ENCODE measurements around the gene HHLA2. TPM values are rescaled to one million over a fixed set of nuclear protein-coding genes. Genes with fewer than 3 reads are reported as not detected.

The HHLA2 gene
- total and polyA plus RNA-seq, 9 donors, result 0.12 to 1.1 (median 0.24) TPM; not detected in 5

- H3K9me3 ChIP-seq, result no peaks in the 10 kb centered on the region
- H3K27me3 ChIP-seq, result no peaks in the 10 kb centered on the region
- H3K4me1 ChIP-seq (ENCODE audit: insufficient read depth), result no peaks in the 10 kb centered on the region
- no peak overlapping the region for H3K4me3 ChIP-seq
- no peak overlapping the region for H3K27ac ChIP-seq
- 94 to 100% (median 100%) methylated on average over 1 of the region's 1 CpG for WGBS, 3 donors
- DNase-seq, result no peak
- no peaks in the 10 kb centered on the region for H3K36me3 ChIP-seq
- TF ChIP-seq CTCF (IDR thresholded peaks at IDR 0.05) (no peak), POLR2A (IDR thresholded peaks at IDR 0.05) (no peak), EP300 (IDR thresholded peaks at IDR 0.05) (no peak)
- intact Hi-C loops (cut with DNase I), result no loop called here
These were observed 90.7 kb downstream of the HHLA2 start for GRCh38 chr3:108387063-108387462.

DNA sequence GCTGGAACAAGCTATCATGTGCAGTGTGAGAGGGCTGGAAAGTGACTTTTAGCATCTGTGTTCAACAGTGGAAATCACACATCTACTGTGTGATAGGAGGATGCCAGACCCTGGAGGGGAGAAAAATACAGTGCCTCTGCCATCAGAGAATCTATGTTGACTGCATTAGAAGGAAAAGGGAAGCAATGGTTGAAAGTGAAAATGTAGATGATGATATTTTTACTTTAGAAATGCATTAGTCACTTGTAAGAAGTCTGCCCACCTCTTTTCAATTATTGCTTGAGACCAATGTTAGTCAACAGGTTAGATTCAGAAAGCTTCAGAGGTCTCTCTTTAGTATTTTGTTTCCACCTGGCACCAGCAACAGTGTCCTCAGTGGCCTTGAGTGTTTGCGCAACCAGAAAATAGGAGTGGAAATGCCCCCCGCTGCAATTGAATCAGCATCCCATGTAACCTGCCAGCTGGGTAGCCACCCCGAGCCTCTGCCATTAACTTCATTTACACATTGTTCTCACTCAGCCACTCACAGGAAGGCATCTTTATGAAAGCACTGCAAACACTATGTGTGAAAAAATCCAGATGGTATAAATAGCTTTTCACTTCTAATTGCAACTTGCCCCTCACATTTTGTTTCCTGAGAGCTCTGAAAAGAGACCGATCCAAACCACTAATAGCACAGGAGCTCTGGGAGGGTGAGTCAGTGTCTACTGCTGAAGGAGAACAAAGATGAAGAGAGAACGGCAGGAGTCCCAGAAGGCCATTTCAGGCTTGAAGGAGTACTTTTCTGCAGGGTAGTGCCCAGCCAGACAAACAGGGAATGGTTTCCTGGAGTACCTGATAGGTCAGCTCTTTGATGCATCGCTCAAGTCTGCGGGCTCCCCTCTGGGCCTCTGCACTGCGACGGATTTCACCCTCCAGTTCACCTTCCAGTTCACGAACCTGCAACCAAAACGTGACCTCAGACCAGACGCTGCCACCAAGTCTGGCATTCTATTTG, 92.1 kb downstream of the HHLA2 start:
- no peaks in the 10 kb centered on the region for H3K4me1 ChIP-seq (ENCODE audit: insufficient read depth)
- H3K9me3 ChIP-seq, result no peaks in the 10 kb centered on the region
- H3K4me3 ChIP-seq, result no peak overlapping the region
- DNase-seq, result no peak
- H3K27me3 ChIP-seq, result no peaks in the 10 kb centered on the region
- H3K36me3 ChIP-seq, result no peaks in the 10 kb centered on the region
- TF ChIP-seq POLR2A (IDR thresholded peaks at IDR 0.05) (no peak), EP300 (IDR thresholded peaks at IDR 0.05) (no peak), CTCF (IDR thresholded peaks at IDR 0.05) (no peak)
- 83 to 85% (median 84%) methylated on average over 12 of the region's 12 CpGs for WGBS, 3 donors
- intact Hi-C loops (cut with DNase I), result no loop called here
- H3K27ac ChIP-seq, result no peak overlapping the region

GRCh38 chr3:108389372-108389771, 93.0 kb downstream of the HHLA2 start:
- Histone ChIP-seq H3K9me3 (no peaks in the 10 kb centered on the region), H3K36me3 (no peaks in the 10 kb centered on the region), H3K27me3 (no peaks in the 10 kb centered on the region), H3K27ac (no peak overlapping the region), H3K4me3 (no peak overlapping the region), H3K4me1 (ENCODE audit: insufficient read depth) (no peaks in the 10 kb centered on the region)
- intact Hi-C loops (cut with DNase I), result no loop called here
- WGBS, 3 donors, result 29 to 48% (median 41%) methylated on average over 1 of the region's 1 CpG
- TF ChIP-seq POLR2A (IDR thresholded peaks at IDR 0.05) (no peak), EP300 (IDR thresholded peaks at IDR 0.05) (no peak), CTCF (IDR thresholded peaks at IDR 0.05) (no peak)
- DNase-seq, result no peak

DNA sequence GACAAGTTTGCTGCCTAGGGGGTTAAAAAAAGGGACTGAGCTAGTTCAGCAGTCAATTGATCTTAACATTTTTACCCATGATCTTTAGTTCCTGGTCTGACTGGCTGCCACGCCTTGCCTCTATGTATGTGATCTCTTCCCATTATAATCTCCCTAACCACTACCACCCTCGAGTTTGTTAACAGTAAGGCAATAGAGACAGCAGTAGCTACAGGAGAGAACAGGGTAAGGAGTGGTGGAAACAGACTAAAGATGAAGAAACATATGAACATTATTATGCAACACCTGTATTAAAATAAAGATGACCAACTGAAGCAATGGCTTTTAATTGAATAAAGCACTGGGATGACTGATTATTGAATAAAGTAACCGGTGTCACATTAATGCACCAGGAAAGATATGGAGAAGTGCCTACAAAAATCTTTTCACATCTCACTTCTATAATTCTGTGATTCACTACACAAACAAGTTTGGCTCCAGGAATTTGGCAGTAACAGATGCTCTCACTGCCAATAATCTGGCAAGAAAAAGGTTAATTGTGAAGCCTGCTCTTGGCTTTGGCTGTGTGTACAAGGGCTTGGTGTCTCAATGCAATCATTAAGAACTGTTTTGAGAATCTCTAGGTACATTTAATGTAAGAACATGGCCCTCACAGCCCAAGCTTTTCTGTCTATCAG, 95.7 kb downstream of the HHLA2 start:
- no peak for DNase-seq
- TF ChIP-seq CTCF (IDR thresholded peaks at IDR 0.05) (no peak), POLR2A (IDR thresholded peaks at IDR 0.05) (no peak), EP300 (IDR thresholded peaks at IDR 0.05) (no peak)
- Histone ChIP-seq H3K27ac (no peak overlapping the region), H3K4me1 (ENCODE audit: insufficient read depth) (no peaks in the 10 kb centered on the region), H3K27me3 (no peaks in the 10 kb centered on the region), H3K4me3 (no peak overlapping the region), H3K9me3 (no peaks in the 10 kb centered on the region), H3K36me3 (no peaks in the 10 kb centered on the region)
- intact Hi-C loops (cut with DNase I), result no loop called here
- WGBS, 3 donors, result 65 to 88% (median 68%) methylated on average over 3 of the region's 3 CpGs
